SK-N-SH treated with all-trans-retinoic acid at 6 μM for 48 hours (cell line): ENCODE results near the gene AQP5.

ENCODE experiments used
- BACH2 ChIP-seq: fragments of 250-450 bp; sonication (Bioruptor Pico); IDR thresholded peaks from 2 replicates; pipeline ENCODE4 v1.9.0; 2021; ENCODE audit warnings: mild to moderate bottlenecking, borderline replicate concordance
- CSRNP3 ChIP-seq: fragments of 250-450 bp; sonication (Bioruptor Pico); IDR thresholded peaks from 2 replicates; pipeline ENCODE4 v1.5.1; 2021; ENCODE audit warnings: mild to moderate bottlenecking, moderate library complexity
- ISL1 ChIP-seq: fragments of 250-450 bp; sonication (Bioruptor Pico); IDR thresholded peaks from 2 replicates; pipeline ENCODE4 v2.1.2; 2022; ENCODE audit warnings: mild to moderate bottlenecking, moderate library complexity
- PATZ1 ChIP-seq: fragments of 250-450 bp; sonication (Bioruptor Pico); IDR thresholded peaks from 2 replicates; pipeline ENCODE4 v1.8.0; 2020; ENCODE audit warnings: mild to moderate bottlenecking, moderate library complexity, borderline replicate concordance
- POU6F1 ChIP-seq: fragments of 250-450 bp; sonication (Bioruptor Pico); IDR thresholded peaks from 2 replicates; pipeline ENCODE4 v1.8.0; 2021; ENCODE audit warnings: low read depth, mild to moderate bottlenecking, moderate library complexity, borderline replicate concordance
- RARB ChIP-seq: fragments of 250-450 bp; sonication (Bioruptor Pico); IDR thresholded peaks from 2 replicates; pipeline ENCODE4 v1.8.0; 2021; ENCODE audit warnings: mild to moderate bottlenecking, moderate library complexity
- SNAI2 ChIP-seq: fragments of 250-450 bp; sonication (Bioruptor Pico); IDR thresholded peaks from 2 replicates; pipeline ENCODE4 v1.5.0; 2020; ENCODE audit warnings: mild to moderate bottlenecking, moderate library complexity
- ZFP3 ChIP-seq: fragments of 250-450 bp; sonication (Bioruptor Pico); IDR thresholded peaks from 2 replicates; pipeline ENCODE4 v1.5.0; 2020; ENCODE audit warnings: mild to moderate bottlenecking, moderate library complexity
- ZNF70 ChIP-seq: fragments of 450-650 bp; formaldehyde crosslinking; IDR thresholded peaks from 2 replicates; pipeline ENCODE4 v1.5.0; 2020; ENCODE audit warnings: mild to moderate bottlenecking, moderate library complexity
- ZNF8 ChIP-seq: fragments of 450-650 bp; formaldehyde crosslinking; IDR thresholded peaks from 2 replicates; pipeline ENCODE4 v1.5.0; 2020; ENCODE audit warnings: mild to moderate bottlenecking, moderate library complexity

GRCh38 chr12:49912345-49913255, 49.1 kb upstream of the AQP5 start:
- no peak for TF ChIP-seq PATZ1 (CRISPR knock-in tag)
- no peak for TF ChIP-seq POU6F1 (CRISPR knock-in tag)
- no peak for TF ChIP-seq ZFP3 (CRISPR knock-in tag)
- TF ChIP-seq CSRNP3 (CRISPR knock-in tag), result no peak
- TF ChIP-seq BACH2 (CRISPR knock-in tag), result no peak
- no peak for TF ChIP-seq ZNF70
- no peak for TF ChIP-seq SNAI2
- TF ChIP-seq ZNF8 (CRISPR knock-in tag), result no peak
- no peak for TF ChIP-seq RARB (CRISPR knock-in tag)
- TF ChIP-seq ISL1 (CRISPR knock-in tag), result no peak
